Measurements from ENCODE around the gene SLC25A34.

DNA sequence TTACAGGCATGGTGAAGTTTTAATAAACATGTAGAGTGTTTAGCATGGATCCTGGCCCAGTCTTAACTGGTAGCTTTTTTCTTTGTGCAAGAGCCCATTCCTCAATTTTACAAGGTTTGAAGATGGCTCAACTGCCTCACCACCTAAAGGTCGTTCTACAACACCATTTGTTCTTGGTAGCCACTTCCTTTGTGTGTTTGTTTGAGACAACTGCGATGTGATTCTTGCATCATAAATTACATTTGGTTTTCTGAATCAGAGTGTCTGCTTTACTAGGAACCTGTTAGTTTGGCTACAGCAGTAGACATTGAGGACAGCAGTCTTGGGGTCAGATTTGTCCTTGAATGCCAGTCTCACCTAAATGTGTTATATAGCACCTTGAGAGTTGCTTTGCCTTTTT is 48.6 kb upstream of the SLC25A34 start:
- no peak for TF ChIP-seq CTCF (IDR thresholded peaks at IDR 0.05)
- no peak for TF ChIP-seq POLR2A (IDR thresholded peaks at IDR 0.05)

Measured in lower leg skin (tissue), 3 donors.